Measurements from ENCODE around the gene PRRC2A.
A peak's percentile ranks its signal among the peaks of the same experiment; 100 is the strongest.

Gene PRRC2A

GRCh38 chr6:31643818-31644454, 23.4 kb downstream of the PRRC2A start:
- Mint-ChIP-seq H3K9me3 (ENCODE audit: low read depth) (no peaks in the 10 kb centered on the region), H3K4me3 (no peak overlapping the region), H3K27ac (peak overlapping the region; percentile 6), H3K4me1 (ENCODE audit: low read depth) (peaks cover 5% of the 10 kb centered on the region), H3K27me3 (no peaks in the 10 kb centered on the region), H3K36me3 (peaks cover 2% of the 10 kb centered on the region)

- H3K9me3 Mint-ChIP-seq (ENCODE audit: low read depth), result no peaks in the 10 kb centered on the region
- no peaks in the 10 kb centered on the region for H3K27me3 Mint-ChIP-seq
- H3K36me3 Mint-ChIP-seq, result peaks cover 5% of the 10 kb centered on the region
- no peak overlapping the region for H3K27ac Mint-ChIP-seq
- H3K4me1 Mint-ChIP-seq (ENCODE audit: low read depth), result peaks cover 14% of the 10 kb centered on the region
- H3K4me3 Mint-ChIP-seq, result no peak overlapping the region
Observed at GRCh38 chr6:31645325-31645724, 24.8 kb downstream of the PRRC2A start.

GRCh38 chr6:31651602-31652191, 31.2 kb downstream of the PRRC2A start:
- H3K27ac Mint-ChIP-seq, result peak overlapping the region; percentile 99
- H3K36me3 Mint-ChIP-seq, result peaks cover 5% of the 10 kb centered on the region
- peaks cover 35% of the 10 kb centered on the region for H3K4me1 Mint-ChIP-seq (ENCODE audit: low read depth)
- H3K9me3 Mint-ChIP-seq (ENCODE audit: low read depth), result no peaks in the 10 kb centered on the region
- peak overlapping the region; percentile 98 for H3K4me3 Mint-ChIP-seq
- no peaks in the 10 kb centered on the region for H3K27me3 Mint-ChIP-seq

GRCh38 chr6:31652925-31653724, 32.6 kb downstream of the PRRC2A start:
- peaks cover 9% of the 10 kb centered on the region for H3K36me3 Mint-ChIP-seq
- H3K27ac Mint-ChIP-seq, result peak overlapping the region; percentile 99
- peak overlapping the region; percentile 98 for H3K4me3 Mint-ChIP-seq
- H3K4me1 Mint-ChIP-seq (ENCODE audit: low read depth), result peaks cover 46% of the 10 kb centered on the region
- H3K27me3 Mint-ChIP-seq, result no peaks in the 10 kb centered on the region
- no peaks in the 10 kb centered on the region for H3K9me3 Mint-ChIP-seq (ENCODE audit: low read depth)

- peaks cover 7% of the 10 kb centered on the region for H3K36me3 Mint-ChIP-seq
- H3K9me3 Mint-ChIP-seq (ENCODE audit: low read depth), result no peaks in the 10 kb centered on the region
- peaks cover 57% of the 10 kb centered on the region for H3K4me1 Mint-ChIP-seq (ENCODE audit: low read depth)
- no peak overlapping the region for H3K27ac Mint-ChIP-seq
- no peak overlapping the region for H3K4me3 Mint-ChIP-seq
- no peaks in the 10 kb centered on the region for H3K27me3 Mint-ChIP-seq
Observed at GRCh38 chr6:31654574-31655348, 34.2 kb downstream of the PRRC2A start.

- Mint-ChIP-seq H3K9me3 (ENCODE audit: low read depth) (no peaks in the 10 kb centered on the region), H3K4me3 (peak within 1 kb of the TSS; percentile 2), H3K27me3 (no peaks in the 10 kb centered on the region), H3K36me3 (peaks cover 7% of the 10 kb centered on the region), H3K27ac (peak within 1 kb of the TSS; percentile 85), H3K4me1 (ENCODE audit: low read depth) (peaks cover 60% of the 10 kb centered on the region)
Observed at GRCh38 chr6:31655349-31656237, 35.1 kb downstream of the PRRC2A start, which contains the start of gene APOM. Gene APOM, plus strand, starts transcription at chr6:31655894. Its CDS starts 73 bp downstream, at chr6:31655967.

- peak overlapping the region; percentile 72 for H3K27ac Mint-ChIP-seq
- H3K4me3 Mint-ChIP-seq, result peak overlapping the region; percentile 94
- H3K4me1 Mint-ChIP-seq (ENCODE audit: low read depth), result peaks cover 59% of the 10 kb centered on the region
- no peaks in the 10 kb centered on the region for H3K9me3 Mint-ChIP-seq (ENCODE audit: low read depth)
- H3K27me3 Mint-ChIP-seq, result no peaks in the 10 kb centered on the region
- peaks cover 6% of the 10 kb centered on the region for H3K36me3 Mint-ChIP-seq
Observed at GRCh38 chr6:31657406-31658157, 37.1 kb downstream of the PRRC2A start.

GRCh38 chr6:31658158-31658688, 37.7 kb downstream of the PRRC2A start:
- peaks cover 8% of the 10 kb centered on the region for H3K36me3 Mint-ChIP-seq
- no peaks in the 10 kb centered on the region for H3K27me3 Mint-ChIP-seq
- peak overlapping the region; percentile 94 for H3K4me3 Mint-ChIP-seq
- H3K9me3 Mint-ChIP-seq (ENCODE audit: low read depth), result no peaks in the 10 kb centered on the region
- peaks cover 59% of the 10 kb centered on the region for H3K4me1 Mint-ChIP-seq (ENCODE audit: low read depth)
- H3K27ac Mint-ChIP-seq, result peak overlapping the region; percentile 72

- Mint-ChIP-seq H3K4me3 (peak overlapping the region; percentile 94), H3K36me3 (peaks cover 14% of the 10 kb centered on the region)
Observed at GRCh38 chr6:31658983-31659648, 38.6 kb downstream of the PRRC2A start.

GRCh38 chr6:31659649-31660380, 39.3 kb downstream of the PRRC2A start:
- H3K27ac Mint-ChIP-seq, result peak overlapping the region; percentile 93
- H3K27me3 Mint-ChIP-seq, result no peaks in the 10 kb centered on the region
- peak overlapping the region; percentile 94 for H3K4me3 Mint-ChIP-seq
- H3K4me1 Mint-ChIP-seq (ENCODE audit: low read depth), result peaks cover 73% of the 10 kb centered on the region
- no peaks in the 10 kb centered on the region for H3K9me3 Mint-ChIP-seq (ENCODE audit: low read depth)
- peaks cover 17% of the 10 kb centered on the region for H3K36me3 Mint-ChIP-seq

More at GRCh38 chr6:31658983-31659648, 38.6 kb downstream of the PRRC2A start:
- Mint-ChIP-seq H3K27me3 (no peaks in the 10 kb centered on the region), H3K9me3 (ENCODE audit: low read depth) (no peaks in the 10 kb centered on the region), H3K27ac (peak overlapping the region; percentile 93), H3K4me1 (ENCODE audit: low read depth) (peaks cover 66% of the 10 kb centered on the region)

- Mint-ChIP-seq H3K27ac (peak within 1 kb of the TSS; percentile 93), H3K27me3 (no peaks in the 10 kb centered on the region), H3K4me1 (ENCODE audit: low read depth) (peaks cover 71% of the 10 kb centered on the region), H3K9me3 (ENCODE audit: low read depth) (no peaks in the 10 kb centered on the region), H3K4me3 (peak within 1 kb of the TSS; percentile 94), H3K36me3 (peaks cover 17% of the 10 kb centered on the region)
Observed at GRCh38 chr6:31660381-31661261, 40.1 kb downstream of the PRRC2A start, which contains the start of gene C6orf47. Gene C6orf47, minus strand, starts transcription at chr6:31660778. Its CDS starts 831 bp downstream, at chr6:31659947.

Measured in activated naive CD8-positive, alpha-beta T cell (primary cell).